HL-60 (cell line): Measurements from ENCODE around the gene DERL3.

Source experiments
- DNase-seq, 2 experiments: peaks; one replicate each; pipeline ENCODE4 v3.0.0-alpha.2; 2010 to 2020; ENCODE audit warnings: low read depth in 1 of 2, low spot score in 1 of 2
- H3K27ac ChIP-seq: fragments of 250-450 bp; sonication (Bioruptor Pico); replicated peaks from 2 replicates; pipeline ENCODE4 v1.5.1; 2020; ENCODE audit warnings: mild to moderate bottlenecking, moderate library complexity
- H3K27me3 ChIP-seq: fragments of 250-450 bp; sonication (Bioruptor Pico); 2 replicates; pipeline ENCODE4 v1.5.1; 2021; ENCODE audit warnings: mild to moderate bottlenecking, moderate library complexity; ENCODE audit not compliant: insufficient read depth, poor library complexity, severe bottlenecking
- H3K4me3 ChIP-seq: replicated peaks from 2 replicates; pipeline ENCODE4 v1.5.1; 2011; ENCODE audit warnings: mild to moderate bottlenecking, control low read depth, low read length; ENCODE audit not compliant: insufficient read depth
- CTCF ChIP-seq: IDR thresholded peaks from one replicate; pipeline ENCODE4 v1.5.1; 2011; ENCODE audit warnings: low read length, control low read depth, inconsistent platforms; ENCODE audit not compliant: insufficient read depth
- GABPA ChIP-seq: IDR thresholded peaks from 2 replicates; pipeline ENCODE4 v1.6.1; 2012; ENCODE audit warnings: low read depth
- POLR2AphosphoS5 ChIP-seq: IDR thresholded peaks from 2 replicates; pipeline ENCODE4 v1.6.1; 2012; ENCODE audit warnings: low read depth
- REST ChIP-seq: IDR thresholded peaks from 2 replicates; pipeline ENCODE4 v1.6.1; 2012; ENCODE audit warnings: low read depth; ENCODE audit not compliant: insufficient replicate concordance
- SPI1 ChIP-seq: IDR thresholded peaks from 2 replicates; pipeline ENCODE4 v1.6.1; 2012; ENCODE audit warnings: low read depth, mild to moderate bottlenecking, borderline replicate concordance

The DERL3 gene

GRCh38 chr22:23823331-23823791, 15.4 kb downstream of the DERL3 start:
- Histone ChIP-seq H3K27me3 (no peaks in the 10 kb centered on the region), H3K27ac (no peak overlapping the region), H3K4me3 (no peak overlapping the region)
- TF ChIP-seq CTCF = no peak
- TF ChIP-seq SPI1 = no peak
- TF ChIP-seq POLR2AphosphoS5 = no peak
- no peak for TF ChIP-seq GABPA
- TF ChIP-seq REST = no peak
- no peak for DNase-seq

GRCh38 chr22:23822101-23822671, 16.6 kb downstream of the DERL3 start:
- Histone ChIP-seq H3K27ac (no peak overlapping the region), H3K4me3 (no peak overlapping the region), H3K27me3 (no peaks in the 10 kb centered on the region)
- TF ChIP-seq CTCF = no peak
- no peak for TF ChIP-seq SPI1
- no peak for TF ChIP-seq POLR2AphosphoS5
- TF ChIP-seq REST = no peak
- no peak for TF ChIP-seq GABPA
- DNase-seq = no peak

- no peaks in the 10 kb centered on the region for H3K27me3 ChIP-seq
- no peak overlapping the region for H3K27ac ChIP-seq
- no peak overlapping the region for H3K4me3 ChIP-seq
- no peak for DNase-seq
- TF ChIP-seq REST (no peak), CTCF (no peak), GABPA (no peak), SPI1 (no peak), POLR2AphosphoS5 (no peak)
Measured at GRCh38 chr22:23820748-23821211, 18.0 kb downstream of the DERL3 start.
